Hematopoietic multipotent progenitor cell treated with erythropoietin and hydrocortisone succinate and interleukin-3 and kit ligand, for 15 days (in vitro differentiated cells): ENCODE data around the gene HRCT1.
"Not testable (repeated sequence)": the region's sequence is repeated elsewhere in the genome, so short reads cannot be mapped to it uniquely, and the experiment has no call there.

Source experiments
- DNase-seq: peaks from one replicate; pipeline ENCODE4 v3.0.0-alpha.2; 2015; ENCODE audit warnings: low spot score

Gene HRCT1

DNA sequence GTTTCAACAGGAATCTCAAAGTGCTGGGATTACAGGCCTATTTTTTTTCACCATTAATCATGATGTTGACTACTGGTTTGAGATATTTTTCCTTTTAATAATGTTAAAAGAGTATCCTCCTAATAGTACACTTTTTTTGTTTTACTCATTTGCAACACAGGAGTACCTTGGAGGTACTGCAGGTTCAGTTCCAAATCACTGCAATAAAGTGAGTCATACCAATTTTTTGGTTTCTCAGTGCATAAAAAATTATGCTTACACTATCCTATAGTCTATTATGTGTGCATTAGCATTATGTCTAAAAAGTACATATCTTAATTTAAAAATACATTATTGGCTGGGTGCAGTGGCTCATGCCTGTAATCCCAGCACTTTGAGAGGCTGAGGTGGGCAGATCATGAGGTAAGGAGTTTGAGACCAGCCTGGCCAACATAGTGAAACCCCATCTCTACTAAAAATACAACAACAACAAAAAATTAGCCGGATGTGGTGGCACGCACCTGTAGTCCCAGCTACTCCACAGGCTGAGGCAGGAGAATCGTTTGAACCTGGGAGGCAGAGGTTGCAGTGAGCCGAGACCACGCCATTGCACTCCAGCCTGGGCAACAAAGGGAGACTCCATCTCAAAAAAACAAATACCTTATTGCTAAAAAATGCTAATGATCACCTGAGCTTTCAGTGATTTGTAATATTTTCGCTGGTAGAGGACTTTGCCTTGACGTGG lies 8.5 kb upstream of the HRCT1 start:
- not testable (repeated sequence) for DNase-seq

- no peak for DNase-seq
These were observed 7.7 kb upstream of the HRCT1 start for GRCh38 chr9:35898337-35898736.

DNA sequence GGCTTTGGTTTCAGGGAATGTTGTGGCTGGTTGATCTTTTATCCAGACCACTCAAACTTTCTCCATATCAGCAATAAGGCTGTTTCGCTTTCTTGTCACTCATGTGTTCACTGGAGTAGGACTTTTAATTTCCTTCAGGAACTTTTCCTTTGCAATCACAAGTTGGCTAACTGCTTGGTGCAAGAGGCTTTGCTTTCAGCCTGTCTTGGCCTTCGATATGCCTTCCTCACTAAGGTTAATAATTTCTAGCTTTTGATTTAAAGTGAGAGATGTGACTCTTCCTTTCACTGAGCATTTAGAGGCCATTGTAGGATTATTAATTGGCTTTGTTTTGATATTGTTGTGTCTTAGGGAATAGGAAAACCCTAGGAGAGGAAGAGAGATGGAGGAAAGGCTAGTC lies 7.0 kb upstream of the HRCT1 start:
- no peak for DNase-seq

DNA sequence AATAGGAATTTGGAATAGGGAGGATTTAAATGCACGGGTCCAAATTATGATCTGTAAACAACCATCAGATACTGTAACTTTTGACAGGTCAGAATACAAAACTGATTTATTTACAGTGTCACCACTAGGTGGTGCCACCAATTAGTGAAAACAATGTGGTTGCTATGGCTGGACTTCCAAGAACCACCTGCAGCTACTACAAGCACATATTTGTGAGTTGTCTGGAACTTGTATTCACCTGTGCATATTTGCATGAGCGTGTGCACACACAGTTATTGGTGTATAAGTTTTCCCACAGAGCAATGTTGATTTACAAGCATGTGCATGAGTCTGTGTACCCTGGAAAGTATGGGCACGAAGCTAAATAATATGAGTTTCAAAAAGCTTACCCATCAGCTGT lies 3.0 kb upstream of the HRCT1 start:
- DNase-seq = peak; percentile 46

DNA sequence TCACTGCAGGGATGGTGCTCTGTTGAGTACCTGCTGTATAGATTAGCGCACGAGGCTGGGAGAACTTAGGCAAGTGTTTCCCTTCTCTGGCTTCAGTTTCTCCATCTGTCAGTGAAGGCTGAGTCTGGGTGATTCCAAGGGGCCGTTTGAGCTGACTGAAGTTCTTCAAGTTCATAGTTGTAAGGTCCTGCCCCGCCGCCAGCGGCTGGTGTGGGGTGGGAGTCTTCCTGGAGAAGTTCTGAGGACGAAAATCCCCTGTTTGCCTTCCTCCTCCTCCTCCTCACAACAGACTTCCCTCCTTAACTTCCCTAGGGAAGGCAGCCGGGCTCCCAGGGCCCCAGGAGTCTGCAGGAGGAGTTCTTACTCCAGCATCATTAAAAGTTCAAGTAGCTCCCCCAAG lies 1.7 kb upstream of the HRCT1 start:
- no peak for DNase-seq

DNA sequence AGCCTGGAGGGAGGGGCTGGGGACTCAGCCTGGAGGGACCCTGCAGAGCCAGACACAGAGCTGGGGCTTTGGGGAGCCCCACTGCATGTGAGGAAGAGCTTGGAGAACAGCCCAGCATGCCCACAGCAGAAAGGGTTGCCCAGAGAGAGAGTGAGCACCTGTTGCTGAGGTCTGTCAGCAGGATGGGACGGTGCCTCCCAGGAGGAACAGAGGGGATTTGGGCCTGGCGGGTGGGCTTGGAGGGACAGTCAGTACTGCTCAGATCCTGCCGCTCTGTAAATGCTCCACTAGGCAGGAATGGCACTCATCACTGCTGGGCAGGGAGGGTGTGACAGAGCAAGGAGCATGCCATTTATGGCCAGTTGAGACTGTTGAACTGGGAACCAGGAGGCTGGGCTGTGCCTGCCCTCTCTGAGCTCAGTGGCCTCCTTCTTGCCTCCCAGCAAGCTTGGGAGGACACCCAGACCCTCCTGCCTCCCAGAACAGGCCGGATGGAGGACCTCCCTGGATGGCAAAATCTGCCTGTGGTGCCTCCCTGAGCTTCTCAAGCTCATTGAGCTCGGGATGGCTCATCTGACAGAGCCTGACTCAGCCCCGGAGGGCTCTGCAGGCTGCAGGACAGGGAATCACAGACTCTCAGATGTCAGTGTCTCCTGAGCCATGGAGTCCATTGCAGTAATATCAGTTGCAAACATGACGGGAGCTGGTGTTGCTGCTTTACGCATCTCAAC lies 786 bp upstream of the HRCT1 start:
- no peak for DNase-seq

GRCh38 chr9:35906923-35907699 lies 1.1 kb downstream of the HRCT1 start:
- DNase-seq = no peak

GRCh38 chr9:35907711-35908503 lies 1.9 kb downstream of the HRCT1 start:
- DNase-seq = no peak

DNA sequence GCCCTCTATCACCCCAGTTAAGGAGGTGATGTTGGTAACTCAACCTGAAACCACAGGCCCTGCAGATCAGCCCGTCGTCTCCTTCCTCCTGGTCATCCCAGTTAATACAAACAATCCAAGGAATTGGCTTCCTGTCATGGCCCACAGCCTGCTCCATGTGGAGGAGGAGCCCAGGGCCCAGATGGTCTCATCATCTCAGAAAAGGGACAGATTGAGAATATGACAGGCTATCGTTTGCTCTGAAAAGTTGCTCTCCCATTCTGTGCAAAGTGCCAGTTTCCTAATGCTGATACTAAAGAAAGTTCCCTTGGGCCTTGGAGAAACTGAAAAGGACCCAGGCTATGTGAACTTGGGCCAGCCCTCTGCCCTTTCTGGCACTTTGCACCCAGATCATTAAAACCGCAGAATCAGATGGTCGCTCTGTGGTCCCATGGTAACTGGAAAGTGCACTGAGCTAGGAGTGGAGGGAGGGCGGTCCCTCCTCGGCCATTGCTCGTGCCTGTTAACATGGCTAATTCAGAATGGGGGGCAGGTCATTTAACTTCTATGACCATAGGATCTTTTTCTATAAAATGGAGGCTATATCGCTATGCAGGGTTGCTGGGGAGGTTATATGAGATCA lies 2.6 kb downstream of the HRCT1 start:
- no peak for DNase-seq

GRCh38 chr9:35909274-35909673 lies 3.3 kb downstream of the HRCT1 start, which contains the start of gene SPAAR:
Gene SPAAR, plus strand, starts transcription at chr9:35909490. Its CDS starts 974 bp downstream, at chr9:35910464.
- DNase-seq = no peak

- DNase-seq = no peak
These were observed 3.9 kb downstream of the HRCT1 start for GRCh38 chr9:35909687-35910612.

DNA sequence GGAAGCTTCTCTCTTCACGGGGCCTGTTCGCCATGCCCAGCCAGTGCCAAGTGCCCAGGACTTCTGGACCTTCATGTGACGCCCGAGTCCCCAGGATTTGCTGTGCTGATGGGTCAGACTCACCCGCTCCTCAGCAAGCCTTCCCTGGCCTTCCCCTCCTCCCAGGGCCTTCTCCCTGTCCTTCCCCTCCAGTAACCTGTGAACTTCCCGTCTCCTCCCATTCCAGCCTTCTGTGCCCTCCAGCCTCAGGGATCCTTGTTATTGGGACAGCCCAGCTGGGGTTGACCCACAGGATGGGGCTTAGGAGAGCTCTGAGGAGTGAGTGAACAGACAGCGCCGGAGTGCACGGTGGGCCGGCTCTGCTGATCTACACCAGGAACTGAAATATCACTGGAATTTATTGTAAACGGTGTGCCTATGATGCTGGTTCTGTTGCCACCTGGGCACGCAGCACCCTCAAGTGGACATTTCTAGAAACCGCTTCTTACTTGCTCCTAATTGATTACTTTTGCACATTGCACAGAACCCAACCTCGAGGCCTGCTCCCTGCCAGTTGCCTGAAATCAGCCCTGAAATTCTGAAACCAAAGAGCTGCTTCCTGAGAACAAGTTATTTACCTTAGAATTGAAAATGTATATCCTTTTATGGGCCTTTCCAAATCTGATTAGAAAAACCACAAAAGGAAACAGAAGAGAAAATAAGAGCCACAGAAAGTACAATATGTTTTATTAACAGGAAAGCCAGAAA lies 4.8 kb downstream of the HRCT1 start:
- no peak for DNase-seq

GRCh38 chr9:35911690-35912089 lies 5.7 kb downstream of the HRCT1 start:
- DNase-seq = no peak

GRCh38 chr9:35912791-35913400 lies 6.9 kb downstream of the HRCT1 start:
- DNase-seq = no peak

GRCh38 chr9:35913429-35913828 lies 7.4 kb downstream of the HRCT1 start:
- not testable (repeated sequence) for DNase-seq

DNA sequence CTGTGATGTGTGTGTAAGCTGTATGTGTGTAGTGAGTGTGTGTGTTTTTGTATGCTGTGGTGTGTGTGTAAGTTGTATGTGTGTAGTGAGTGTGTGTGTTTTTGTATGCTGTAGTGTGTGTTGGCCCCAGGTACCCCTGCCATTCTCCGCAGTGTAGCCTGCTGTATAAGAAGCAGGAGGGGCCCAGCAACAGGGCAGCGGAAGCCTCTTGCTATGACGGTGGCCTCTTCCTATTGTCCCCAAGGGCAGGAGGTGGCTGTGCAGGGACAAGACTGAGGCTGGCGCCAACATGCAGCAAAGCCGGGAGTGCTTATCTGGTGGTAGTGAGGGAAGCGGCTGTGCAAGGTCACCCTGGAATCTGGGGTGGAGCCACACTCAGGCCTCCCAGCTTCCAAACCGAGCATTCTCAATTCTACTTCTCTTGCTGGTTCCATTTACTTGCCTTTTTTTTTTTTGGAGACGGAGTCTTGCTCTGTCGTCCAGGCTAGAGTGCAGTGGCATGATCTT lies 8.4 kb downstream of the HRCT1 start:
- peak; percentile 9 for DNase-seq

- DNase-seq = no peak
These were observed 9.8 kb downstream of the HRCT1 start for GRCh38 chr9:35915681-35916294.

- DNase-seq = no peak
These were observed 11.3 kb downstream of the HRCT1 start for GRCh38 chr9:35917261-35917660.

GRCh38 chr9:35918780-35919179 lies 12.8 kb downstream of the HRCT1 start:
- DNase-seq = no peak
